ENCODE measurements around the gene BRINP3.

DNA sequence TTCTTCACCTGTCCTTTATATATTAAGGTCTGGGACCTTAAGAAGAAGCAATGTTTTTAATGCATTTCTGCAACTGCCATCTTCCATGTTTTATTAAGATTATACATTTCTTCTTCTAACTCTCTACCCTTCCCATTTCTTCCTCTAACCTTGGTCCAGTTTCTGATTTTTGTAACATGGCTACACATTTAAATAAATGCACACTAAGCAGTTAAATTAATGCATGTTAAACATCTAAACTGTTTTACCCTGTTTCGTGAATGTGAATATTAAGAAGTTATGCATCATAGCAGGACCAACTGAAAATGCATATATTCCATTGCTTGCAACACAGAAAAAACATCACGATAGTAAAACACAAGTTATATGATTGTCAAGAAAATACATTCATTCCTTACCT lies 3.7 kb downstream of the BRINP3 start:
- TF ChIP-seq, protein P1, sequence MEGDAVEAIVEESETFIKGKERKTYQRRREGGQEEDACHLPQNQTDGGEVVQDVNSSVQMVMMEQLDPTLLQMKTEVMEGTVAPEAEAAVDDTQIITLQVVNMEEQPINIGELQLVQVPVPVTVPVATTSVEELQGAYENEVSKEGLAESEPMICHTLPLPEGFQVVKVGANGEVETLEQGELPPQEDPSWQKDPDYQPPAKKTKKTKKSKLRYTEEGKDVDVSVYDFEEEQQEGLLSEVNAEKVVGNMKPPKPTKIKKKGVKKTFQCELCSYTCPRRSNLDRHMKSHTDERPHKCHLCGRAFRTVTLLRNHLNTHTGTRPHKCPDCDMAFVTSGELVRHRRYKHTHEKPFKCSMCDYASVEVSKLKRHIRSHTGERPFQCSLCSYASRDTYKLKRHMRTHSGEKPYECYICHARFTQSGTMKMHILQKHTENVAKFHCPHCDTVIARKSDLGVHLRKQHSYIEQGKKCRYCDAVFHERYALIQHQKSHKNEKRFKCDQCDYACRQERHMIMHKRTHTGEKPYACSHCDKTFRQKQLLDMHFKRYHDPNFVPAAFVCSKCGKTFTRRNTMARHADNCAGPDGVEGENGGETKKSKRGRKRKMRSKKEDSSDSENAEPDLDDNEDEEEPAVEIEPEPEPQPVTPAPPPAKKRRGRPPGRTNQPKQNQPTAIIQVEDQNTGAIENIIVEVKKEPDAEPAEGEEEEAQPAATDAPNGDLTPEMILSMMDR (IDR thresholded peaks at IDR 0.05) = no peak
- no peak for TF ChIP-seq POLR2A (IDR thresholded peaks at IDR 0.05)
